GM12874 (cell line): ENCODE measurements around the gene ZBTB9.
A peak's percentile ranks its signal among the peaks of the same experiment; 100 is the strongest.

ENCODE experiments used
- CTCF ChIP-seq: IDR thresholded peaks from 2 replicates; pipeline ENCODE4 v1.5.1; 2011; ENCODE audit warnings: low read depth, mild to moderate bottlenecking, control low read depth, low read length, moderate library complexity; ENCODE audit not compliant: insufficient read depth

Gene ZBTB9

GRCh38 chr6:33428224-33428965 is 26.0 kb upstream of the ZBTB9 start:
- TF ChIP-seq CTCF = peak; percentile 52

- TF ChIP-seq CTCF = no peak
Observed at GRCh38 chr6:33428966-33429749, 25.2 kb upstream of the ZBTB9 start.

- no peak for TF ChIP-seq CTCF
Observed at GRCh38 chr6:33429750-33430052, 24.7 kb upstream of the ZBTB9 start.

GRCh38 chr6:33430334-33430733 is 24.0 kb upstream of the ZBTB9 start:
- no peak for TF ChIP-seq CTCF

- TF ChIP-seq CTCF = no peak
Observed at GRCh38 chr6:33430991-33431879, 23.1 kb upstream of the ZBTB9 start.

GRCh38 chr6:33431880-33432541 is 22.4 kb upstream of the ZBTB9 start:
- no peak for TF ChIP-seq CTCF
